AG04450 (cell line): Measurements from ENCODE around the gene TNFAIP2. TPM values are rescaled to one million over a fixed set of nuclear protein-coding genes. Genes with fewer than 3 reads are reported as not detected.
A peak's percentile ranks its signal among the peaks of the same experiment; 100 is the strongest.

Experiments used
- CTCF ChIA-PET: fragments of 300-600, 350-600 bp; formaldehyde crosslinking; extraction: SDS; loops from one replicate; lab custom pipeline; 2022; ENCODE audit warnings: antibody characterized with exemption, inconsistent platforms; lab: Charles Lee
- POLR2A ChIA-PET: fragments of 350-600 bp; formaldehyde crosslinking; extraction: SDS; loops from one replicate; lab custom pipeline; 2021; ENCODE audit warnings: antibody characterized with exemption, inconsistent platforms; lab: Yijun Ruan, JAX
- DNase-seq: peaks from one replicate; pipeline ENCODE4 v3.0.0-alpha.2; 2011; ENCODE audit warnings: low read depth, low spot score
- H3K27ac ChIP-seq: one replicate; pipeline ENCODE4 v1.5.1; 2012; ENCODE audit warnings: low read depth, low read length, control low read depth
- H3K27me3 ChIP-seq: one replicate; pipeline ENCODE4 v1.6.0; 2012; ENCODE audit warnings: low read length; ENCODE audit not compliant: control insufficient read depth, insufficient read depth
- H3K4me3 ChIP-seq: 2 replicates; pipeline ENCODE4 v1.5.1; 2011; ENCODE audit warnings: mild to moderate bottlenecking, low read depth, low read length, control low read depth
- H3K9me3 ChIP-seq: 2 replicates; pipeline ENCODE4 v1.5.1; 2012; ENCODE audit warnings: low read length; ENCODE audit not compliant: control insufficient read depth, insufficient read depth
- polyA plus RNA-seq: library from polyadenylated mRNA; depleted of rRNA; stranded (reverse); fragments of >200 nt; gene quantifications from 2 replicates; pipeline ENCODE4 v1.2.3, GENCODE V29; 2011
- TF ChIP-seq, protein P1 (sequence below): IDR thresholded peaks from 2 replicates; pipeline ENCODE4 v1.5.1; 2011; ENCODE audit warnings: low read depth, low read length, control low read depth, inconsistent platforms

TNFAIP2 gene
- polyA plus RNA-seq, 1 experiment: 15.3 TPM

DNA sequence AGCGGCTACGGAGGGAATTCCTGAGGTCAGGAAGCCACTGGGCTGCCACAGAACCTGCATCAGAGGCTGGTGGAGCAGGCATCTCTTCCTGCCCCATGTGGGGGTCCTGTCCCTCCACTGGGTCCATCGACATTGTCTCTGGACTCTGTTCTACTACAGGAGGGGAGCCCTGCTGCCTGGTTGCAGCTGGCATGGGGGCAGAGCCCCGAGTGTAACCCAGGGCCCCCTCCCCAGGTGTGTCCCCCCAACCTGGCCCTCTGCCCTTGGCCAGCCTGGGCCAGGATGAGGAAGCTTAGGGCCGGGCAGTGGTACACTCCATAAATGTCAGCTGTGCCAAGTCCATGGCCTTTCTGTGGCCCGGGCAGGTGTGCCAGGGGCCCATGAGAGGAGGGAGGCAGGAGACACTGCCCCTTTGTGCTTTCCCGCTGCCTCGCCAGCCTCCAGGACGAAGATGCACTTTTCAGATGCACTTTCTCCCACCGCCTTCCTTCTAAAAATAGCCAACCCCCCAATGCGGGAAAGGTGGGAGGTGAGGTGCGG, 32.7 kb upstream of the TNFAIP2 start:
- DNase-seq: no peak
- TF ChIP-seq, protein P1, sequence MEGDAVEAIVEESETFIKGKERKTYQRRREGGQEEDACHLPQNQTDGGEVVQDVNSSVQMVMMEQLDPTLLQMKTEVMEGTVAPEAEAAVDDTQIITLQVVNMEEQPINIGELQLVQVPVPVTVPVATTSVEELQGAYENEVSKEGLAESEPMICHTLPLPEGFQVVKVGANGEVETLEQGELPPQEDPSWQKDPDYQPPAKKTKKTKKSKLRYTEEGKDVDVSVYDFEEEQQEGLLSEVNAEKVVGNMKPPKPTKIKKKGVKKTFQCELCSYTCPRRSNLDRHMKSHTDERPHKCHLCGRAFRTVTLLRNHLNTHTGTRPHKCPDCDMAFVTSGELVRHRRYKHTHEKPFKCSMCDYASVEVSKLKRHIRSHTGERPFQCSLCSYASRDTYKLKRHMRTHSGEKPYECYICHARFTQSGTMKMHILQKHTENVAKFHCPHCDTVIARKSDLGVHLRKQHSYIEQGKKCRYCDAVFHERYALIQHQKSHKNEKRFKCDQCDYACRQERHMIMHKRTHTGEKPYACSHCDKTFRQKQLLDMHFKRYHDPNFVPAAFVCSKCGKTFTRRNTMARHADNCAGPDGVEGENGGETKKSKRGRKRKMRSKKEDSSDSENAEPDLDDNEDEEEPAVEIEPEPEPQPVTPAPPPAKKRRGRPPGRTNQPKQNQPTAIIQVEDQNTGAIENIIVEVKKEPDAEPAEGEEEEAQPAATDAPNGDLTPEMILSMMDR: no peak
- H3K9me3 ChIP-seq: peaks cover 5% of the 10 kb centered on the region; the same call in 1 of the 2 replicates
- H3K27ac ChIP-seq: no peak overlapping the region
- POLR2A ChIA-PET: no interaction called here
- CTCF ChIA-PET: no interaction called here
- peaks cover 18% of the 10 kb centered on the region for H3K27me3 ChIP-seq
- no peak overlapping the region for H3K4me3 ChIP-seq

DNA sequence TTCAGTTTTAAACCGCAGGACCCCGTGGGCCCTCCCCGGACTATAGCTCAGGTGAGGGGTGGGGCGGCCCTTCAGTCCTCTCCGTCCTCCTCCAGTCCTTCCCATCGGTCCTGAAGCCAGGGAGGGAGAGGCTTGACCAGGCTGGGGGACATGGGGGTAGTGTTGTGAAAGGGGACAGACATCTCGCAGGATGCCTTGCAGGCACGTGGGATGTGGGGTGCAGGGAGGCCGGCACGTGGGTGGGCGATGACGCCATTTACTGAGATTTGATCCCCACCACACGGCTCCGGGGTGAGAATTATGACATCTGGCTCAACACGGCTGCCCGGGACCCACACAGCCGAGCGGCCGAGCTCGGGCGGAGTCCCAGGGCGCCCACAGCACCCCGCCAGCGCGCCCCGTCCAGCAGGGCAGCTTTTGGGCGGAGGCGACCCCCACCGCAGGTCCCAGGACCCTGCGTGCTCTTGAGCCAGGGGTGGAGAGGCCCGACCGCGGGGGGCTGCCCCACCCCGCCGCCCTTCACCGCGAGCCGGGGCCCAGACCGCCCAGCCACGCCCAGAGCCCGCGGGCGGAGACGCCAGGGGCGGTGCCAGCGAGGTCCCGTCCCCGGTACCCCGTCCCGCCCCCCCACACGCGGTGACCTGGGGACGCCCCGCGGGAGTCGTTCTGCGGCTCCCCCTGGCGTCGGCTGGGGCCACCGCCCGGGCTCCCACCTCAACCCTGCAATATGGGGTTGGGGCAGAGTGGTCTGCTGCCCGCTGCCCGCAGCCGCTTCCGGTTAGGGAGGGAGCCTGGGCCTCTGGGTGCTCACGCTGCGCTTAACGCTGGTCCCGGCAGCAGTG, 32.0 kb upstream of the TNFAIP2 start:
- Histone ChIP-seq H3K9me3 (peaks cover 5% of the 10 kb centered on the region; the same call in 1 of the 2 replicates), H3K27ac (no peak overlapping the region), H3K4me3 (peak overlapping the region; percentile 43), H3K27me3 (peaks cover 14% of the 10 kb centered on the region)
- ChIA-PET POLR2A (no interaction called here), CTCF (no interaction called here)
- DNase-seq: no peak
- TF ChIP-seq, protein P1: peak; percentile 39

DNA sequence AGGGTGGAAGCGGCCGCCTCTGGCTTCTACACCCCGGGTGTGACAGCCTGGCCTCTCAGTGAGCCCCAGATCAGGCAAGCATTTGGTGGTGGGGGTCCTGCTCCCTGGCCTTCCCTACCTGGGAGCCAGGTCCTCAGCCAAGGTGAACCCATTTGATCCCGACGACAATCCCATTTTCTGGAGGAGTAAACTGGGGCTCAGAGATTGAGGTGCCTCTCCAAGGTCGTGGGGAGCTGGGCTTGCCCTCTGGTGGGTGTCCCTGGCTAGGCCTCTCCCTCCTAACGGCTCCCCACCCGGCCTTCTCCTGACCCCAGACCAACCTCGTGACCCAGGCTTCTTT, 31.4 kb upstream of the TNFAIP2 start:
- TF ChIP-seq, protein P1: no peak
- no peak overlapping the region for H3K27ac ChIP-seq
- H3K9me3 ChIP-seq: peaks cover 5% of the 10 kb centered on the region; the same call in 1 of the 2 replicates
- peak overlapping the region; percentile 43 for H3K4me3 ChIP-seq
- CTCF ChIA-PET: interaction anchor here (0.6 kb wide), 1 partner anchor 15 kb away, joined by 4 read pairs; no protein-coding TSS in a partner anchor
- H3K27me3 ChIP-seq: peaks cover 13% of the 10 kb centered on the region
- POLR2A ChIA-PET: no interaction called here
- no peak for DNase-seq

DNA sequence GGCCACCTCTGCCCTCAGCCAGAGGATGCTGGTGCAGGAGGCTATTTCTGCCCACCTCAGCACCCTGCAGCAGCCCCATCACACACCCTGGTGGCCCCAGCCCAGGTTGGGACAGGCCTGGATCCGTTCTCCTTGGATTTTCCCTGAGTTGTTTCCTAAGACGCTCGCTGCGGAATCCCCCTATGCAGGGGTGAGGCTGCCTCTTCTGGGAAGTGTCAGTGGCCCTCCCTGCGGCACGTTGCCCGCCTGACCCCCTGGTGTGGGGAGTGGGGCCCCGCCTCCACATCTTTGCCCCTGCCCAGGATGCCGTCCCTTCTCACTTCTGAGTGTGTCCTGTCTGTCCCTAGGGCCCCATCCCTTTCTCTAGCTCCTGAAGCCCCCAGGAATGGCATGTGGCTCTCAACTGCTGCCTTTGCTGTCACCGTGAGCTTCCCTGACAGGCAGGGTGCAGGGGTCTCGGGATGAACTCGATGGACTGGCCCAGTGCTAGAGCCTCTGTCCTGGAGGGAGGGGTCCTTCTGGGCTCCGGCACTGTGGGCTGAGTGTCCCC, 29.3 kb upstream of the TNFAIP2 start:
- CTCF ChIA-PET: interaction anchor here (3.4 kb wide), 1 partner anchor 11 kb away, joined by 22 read pairs; no protein-coding TSS in a partner anchor
- DNase-seq: no peak
- POLR2A ChIA-PET: no interaction called here
- Histone ChIP-seq H3K4me3 (no peak overlapping the region), H3K27me3 (peaks cover 20% of the 10 kb centered on the region), H3K27ac (no peak overlapping the region), H3K9me3 (peaks cover 5% of the 10 kb centered on the region; the same call in 1 of the 2 replicates)
- TF ChIP-seq, protein P1: no peak
